H9 (cell line): ENCODE data around the gene ZCWPW2. TPM values are rescaled to one million over a fixed set of nuclear protein-coding genes. Genes with fewer than 3 reads are reported as not detected.

Source experiments
- DNase-seq: peaks from one replicate; pipeline ENCODE4 v3.0.0-alpha.2; 2017
- H2AFZ ChIP-seq: one replicate; pipeline ENCODE4 v1.6.1; 2013; ENCODE audit warnings: mild to moderate bottlenecking, low read length, control low read depth, moderate library complexity
- H2AK5ac ChIP-seq: 2 replicates; pipeline ENCODE4 v1.6.1; 2013; ENCODE audit warnings: low read length, control low read depth, mixed read lengths; ENCODE audit not compliant: insufficient read length
- H2BK120ac ChIP-seq: one replicate; pipeline ENCODE4 v1.6.1; 2013; ENCODE audit warnings: low read depth, mild to moderate bottlenecking, low read length, control low read depth, inconsistent platforms; ENCODE audit not compliant: poor library complexity, severe bottlenecking
- H2BK12ac ChIP-seq: 2 replicates; pipeline ENCODE4 v1.6.1; 2013; ENCODE audit warnings: low read length, control low read depth, mixed read lengths, low read depth; ENCODE audit not compliant: insufficient read length
- H2BK15ac ChIP-seq: 2 replicates; pipeline ENCODE4 v1.6.1; 2013; ENCODE audit warnings: low read depth, low read length, control low read depth
- H2BK20ac ChIP-seq: one replicate; pipeline ENCODE4 v1.6.1; 2013; ENCODE audit warnings: low read depth, mild to moderate bottlenecking, low read length, control low read depth, inconsistent platforms; ENCODE audit not compliant: poor library complexity, severe bottlenecking
- H2BK5ac ChIP-seq: 2 replicates; pipeline ENCODE4 v1.6.1; 2013; ENCODE audit warnings: low read length, control low read depth, mixed read lengths; ENCODE audit not compliant: insufficient read length
- H3K14ac ChIP-seq: 2 replicates; pipeline ENCODE4 v1.6.1; 2013; ENCODE audit warnings: low read length, control low read depth; ENCODE audit not compliant: insufficient read depth
- H3K18ac ChIP-seq: 2 replicates; pipeline ENCODE4 v1.6.1; 2013; ENCODE audit warnings: low read depth, mild to moderate bottlenecking, mixed read lengths, low read length, control low read depth; ENCODE audit not compliant: insufficient read length
- H3K23ac ChIP-seq: 2 replicates; pipeline ENCODE4 v1.6.1; 2013; ENCODE audit warnings: low read length, control low read depth, mixed read lengths, low read depth; ENCODE audit not compliant: insufficient read length
- H3K23me2 ChIP-seq: 2 replicates; pipeline ENCODE4 v1.6.1; 2013; ENCODE audit warnings: low read depth, mild to moderate bottlenecking, mixed read lengths, low read length, control low read depth; ENCODE audit not compliant: insufficient read length, poor library complexity, severe bottlenecking
- H3K27ac ChIP-seq: 2 replicates; pipeline ENCODE4 v1.5.1; 2013; ENCODE audit warnings: low read length, control low read depth, mixed read lengths, low read depth; ENCODE audit not compliant: insufficient read length
- H3K27me3 ChIP-seq: 2 replicates; pipeline ENCODE4 v1.6.1; 2013; ENCODE audit warnings: low read length, control low read depth, inconsistent platforms; ENCODE audit not compliant: insufficient read depth
- H3K4ac ChIP-seq: 2 replicates; pipeline ENCODE4 v1.6.1; 2013; ENCODE audit warnings: low read depth, mild to moderate bottlenecking, control low read depth, inconsistent platforms, low read length, moderate library complexity
- H3K4me1 ChIP-seq: 2 replicates; pipeline ENCODE4 v1.6.1; 2013; ENCODE audit warnings: low read length, control low read depth, inconsistent platforms; ENCODE audit not compliant: insufficient read depth
- H3K4me2 ChIP-seq: 2 replicates; pipeline ENCODE4 v1.6.1; 2013; ENCODE audit warnings: low read length, control low read depth, mixed read lengths; ENCODE audit not compliant: insufficient read length, insufficient read depth
- H3K56ac ChIP-seq: 2 replicates; pipeline ENCODE4 v1.6.1; 2013; ENCODE audit warnings: low read depth, mild to moderate bottlenecking, mixed read lengths, low read length, control low read depth; ENCODE audit not compliant: insufficient read length
- H3K79me1 ChIP-seq: 2 replicates; pipeline ENCODE4 v1.6.1; 2013; ENCODE audit warnings: low read depth, mild to moderate bottlenecking, moderate library complexity, low read length, control low read depth, inconsistent platforms; ENCODE audit not compliant: insufficient read depth, poor library complexity, severe bottlenecking
- H3K79me2 ChIP-seq: 2 replicates; pipeline ENCODE4 v1.6.1; 2013; ENCODE audit warnings: low read length, control low read depth, inconsistent platforms; ENCODE audit not compliant: insufficient read depth
- H3K9ac ChIP-seq: 2 replicates; pipeline ENCODE4 v1.6.1; 2013; ENCODE audit warnings: low read length, control low read depth, mixed read lengths; ENCODE audit not compliant: insufficient read length; ENCODE audit errors: extremely low read depth
- H3K9me3 ChIP-seq: one replicate; pipeline ENCODE4 v1.6.1; 2013; ENCODE audit warnings: low read depth, low read length, inconsistent platforms; ENCODE audit not compliant: control insufficient read depth
- H3T11ph ChIP-seq: one replicate; pipeline ENCODE4 v1.6.1; 2013; ENCODE audit warnings: mild to moderate bottlenecking, low read length, control low read depth, inconsistent platforms
- H4K20me1 ChIP-seq: one replicate; pipeline ENCODE4 v1.6.1; 2013; ENCODE audit not compliant: control insufficient read depth, insufficient read length, insufficient read depth
- H4K5ac ChIP-seq: 2 replicates; pipeline ENCODE4 v1.6.1; 2013; ENCODE audit warnings: low read depth, mild to moderate bottlenecking, mixed read lengths, low read length, control low read depth; ENCODE audit not compliant: insufficient read length
- H4K8ac ChIP-seq: replicated peaks from 2 replicates; pipeline ENCODE4 v1.6.1; 2013; ENCODE audit warnings: low read length, control low read depth, mixed read lengths, low read depth; ENCODE audit not compliant: insufficient read length
- H4K91ac ChIP-seq: 2 replicates; pipeline ENCODE4 v1.6.1; 2013; ENCODE audit warnings: low read depth, mild to moderate bottlenecking, moderate library complexity, mixed read lengths, low read length, control low read depth; ENCODE audit not compliant: insufficient read length
- H3K27ac Mint-ChIP-seq, 3 experiments: 2 replicates in 2 of 3; 3 replicates in 1 of 3; pipeline ENCODE4 v1.8.0; 2020 to 2021; ENCODE audit warnings: mixed read lengths in 3 of 3, mild to moderate bottlenecking in 1 of 3, moderate library complexity in 1 of 3
- H3K27me3 Mint-ChIP-seq: 2 replicates; pipeline ENCODE4 v1.8.0; 2021; ENCODE audit warnings: low read depth, mild to moderate bottlenecking, moderate library complexity, mixed read lengths
- H3K36me3 Mint-ChIP-seq, 3 experiments: 2 replicates in 2 of 3; 3 replicates in 1 of 3; pipeline ENCODE4 v1.8.0; 2020 to 2021; ENCODE audit warnings: low read depth in 3 of 3, mixed read lengths in 3 of 3; ENCODE audit not compliant: insufficient read depth in 1 of 3
- H3K4me1 Mint-ChIP-seq, 2 experiments: 2 replicates each; pipeline ENCODE4 v1.8.0; 2020; ENCODE audit warnings: mixed read lengths in 2 of 2
- H3K4me3 Mint-ChIP-seq, 2 experiments: 2 replicates in 1 of 2; 3 replicates in 1 of 2; pipeline ENCODE4 v1.8.0; 2020 to 2021; ENCODE audit warnings: mild to moderate bottlenecking in 2 of 2, mixed read lengths in 2 of 2, moderate library complexity in 1 of 2
- H3K9me3 Mint-ChIP-seq, 2 experiments: 2 replicates in 1 of 2; 3 replicates in 1 of 2; pipeline ENCODE4 v1.8.0; 2020; ENCODE audit warnings: mild to moderate bottlenecking in 2 of 2, mixed read lengths in 2 of 2, moderate library complexity in 1 of 2
- CTCF ChIP-seq: fragments of 200-600 bp; sonication (generic); conservative IDR thresholded peaks from 3 replicates; pipeline ENCODE4 v1.8.0; 2021; ENCODE audit warnings: antibody characterized with exemption, mild to moderate bottlenecking
- WGBS: extraction: QIAGEN DNeasy Blood & Tissue Kit; methylation state at CpG from one replicate; pipeline ENCODE4 v1.1.7; 2013; ENCODE audit warnings: missing lambda C conversion rate, low lambda C conversion rate, mixed read lengths; ENCODE audit not compliant: insufficient read length; ENCODE audit errors: extremely low coverage; 5-methylcytosine and 5-hydroxymethylcytosine counted together
- total RNA-seq: library from RNA; stranded (reverse); gene quantifications from 2 replicates; pipeline ENCODE4 v1.2.1, GENCODE V29; 2021

Gene ZCWPW2
- total RNA-seq, 1 experiment from 2014 or later = 0.35 TPM

GRCh38 chr3:28467414-28467813 is 118.9 kb downstream of the ZCWPW2 start:
- Histone ChIP-seq H3K9ac (no peak overlapping the region), H3K79me2 (no peaks in the 10 kb centered on the region), H3K56ac (no peak overlapping the region), H3K23ac (no peak overlapping the region), H4K91ac (no peak overlapping the region), H3K4me2 (no peak overlapping the region), H2BK12ac (no peak overlapping the region), H2BK5ac (no peak overlapping the region), H3K14ac (no peak overlapping the region), H3K4ac (no peak overlapping the region), H3K27me3 (no peaks in the 10 kb centered on the region), H2BK15ac (no peak overlapping the region), H2AFZ (no peak overlapping the region), H2BK120ac (no peak overlapping the region), H3K9me3 (no peaks in the 10 kb centered on the region), H3K18ac (no peak overlapping the region), H4K20me1 (no peaks in the 10 kb centered on the region), H3K79me1 (no peaks in the 10 kb centered on the region), H2AK5ac (no peak overlapping the region), H4K8ac (no peak overlapping the region), H2BK20ac (no peak overlapping the region), H3K4me1 (no peaks in the 10 kb centered on the region), H3K27ac (no peak overlapping the region), H4K5ac (no peak overlapping the region), H3K23me2 (no peaks in the 10 kb centered on the region), H3T11ph (no peak overlapping the region)
- Mint-ChIP-seq H3K27me3 (no peaks in the 10 kb centered on the region), H3K4me3 (no peak overlapping the region), H3K9me3 (peaks cover 0 to 2% of the 10 kb centered on the region in 2 experiments; a peak in 1 of 5 replicates), H3K27ac (no peak overlapping the region), H3K36me3 (no peaks in the 10 kb centered on the region), H3K4me1 (no peaks in the 10 kb centered on the region)
- no peak for TF ChIP-seq CTCF
- no peak for DNase-seq
- WGBS = no CpG with 5 or more reads among the region's 1 CpG
